ENCODE results near the gene PTCD2. TPM values are rescaled to one million over a fixed set of nuclear protein-coding genes. Genes with fewer than 3 reads are reported as not detected.
A peak's percentile ranks its signal among the peaks of the same experiment; 100 is the strongest.

PTCD2 gene
- total RNA-seq, 4 donors from 2014 or later: 1.5 to 9.5 (median 2.9) TPM

DNA sequence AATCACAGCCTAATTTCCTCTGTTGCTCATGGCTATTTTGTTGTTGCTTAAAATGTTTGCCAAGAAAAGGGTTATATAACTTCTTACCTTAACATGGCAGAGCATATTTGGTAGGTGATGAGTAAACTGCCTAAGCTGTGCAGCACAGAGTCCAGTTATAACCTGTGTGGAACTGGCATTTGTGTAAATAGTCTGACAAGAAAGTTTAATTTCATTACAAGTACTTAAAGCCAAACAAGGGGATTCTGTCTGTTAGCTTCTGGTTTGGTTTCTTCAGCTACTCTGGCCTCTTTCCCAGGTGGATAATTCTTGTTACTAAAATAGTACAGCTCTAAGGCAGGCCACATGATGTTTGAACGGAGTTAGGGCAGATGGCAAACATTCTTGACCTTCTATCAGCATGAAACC is 72.2 kb downstream of the PTCD2 start:
- no peak for DNase-seq
- H3K27ac ChIP-seq: peak overlapping the region in 3 of 4 donors; percentile 3 to 34 (median 20)
- no peaks in the 10 kb centered on the region for H3K27me3 ChIP-seq
- no peaks in the 10 kb centered on the region for H3K36me3 ChIP-seq
- peaks cover 0 to 6% (median 0%) of the 10 kb centered on the region in 4 donors for H3K4me1 ChIP-seq
- in situ Hi-C loops (cut with MboI; ENCODE audit: low pct_ligation_motif_present in 1 of 4, low pct_unique_long_range_greater_than_20kb in 1 of 4, low sequenced_read_pairs in 3 of 4): no loop called here
- TF ChIP-seq POLR2A (IDR thresholded peaks at IDR 0.05) (no peak), POLR2AphosphoS5 (IDR thresholded peaks at IDR 0.05) (no peak), EP300 (IDR thresholded peaks at IDR 0.05; ENCODE audit: low read depth) (no peak)
- TF ChIP-seq, protein P1, sequence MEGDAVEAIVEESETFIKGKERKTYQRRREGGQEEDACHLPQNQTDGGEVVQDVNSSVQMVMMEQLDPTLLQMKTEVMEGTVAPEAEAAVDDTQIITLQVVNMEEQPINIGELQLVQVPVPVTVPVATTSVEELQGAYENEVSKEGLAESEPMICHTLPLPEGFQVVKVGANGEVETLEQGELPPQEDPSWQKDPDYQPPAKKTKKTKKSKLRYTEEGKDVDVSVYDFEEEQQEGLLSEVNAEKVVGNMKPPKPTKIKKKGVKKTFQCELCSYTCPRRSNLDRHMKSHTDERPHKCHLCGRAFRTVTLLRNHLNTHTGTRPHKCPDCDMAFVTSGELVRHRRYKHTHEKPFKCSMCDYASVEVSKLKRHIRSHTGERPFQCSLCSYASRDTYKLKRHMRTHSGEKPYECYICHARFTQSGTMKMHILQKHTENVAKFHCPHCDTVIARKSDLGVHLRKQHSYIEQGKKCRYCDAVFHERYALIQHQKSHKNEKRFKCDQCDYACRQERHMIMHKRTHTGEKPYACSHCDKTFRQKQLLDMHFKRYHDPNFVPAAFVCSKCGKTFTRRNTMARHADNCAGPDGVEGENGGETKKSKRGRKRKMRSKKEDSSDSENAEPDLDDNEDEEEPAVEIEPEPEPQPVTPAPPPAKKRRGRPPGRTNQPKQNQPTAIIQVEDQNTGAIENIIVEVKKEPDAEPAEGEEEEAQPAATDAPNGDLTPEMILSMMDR (IDR thresholded peaks at IDR 0.05): no peak
- intact Hi-C loops (cut with DNase I; ENCODE audit: low total_unique reads): no loop called here
- WGBS, 2 donors (ENCODE audit: low coverage in 1 of 2): 43% methylated on average over 1 of the region's 1 CpG; no CpG with 5 or more reads in 1 of the 2 donors
- no peaks in the 10 kb centered on the region for H3K9me3 ChIP-seq
- H3K4me3 ChIP-seq: no peak overlapping the region

DNA sequence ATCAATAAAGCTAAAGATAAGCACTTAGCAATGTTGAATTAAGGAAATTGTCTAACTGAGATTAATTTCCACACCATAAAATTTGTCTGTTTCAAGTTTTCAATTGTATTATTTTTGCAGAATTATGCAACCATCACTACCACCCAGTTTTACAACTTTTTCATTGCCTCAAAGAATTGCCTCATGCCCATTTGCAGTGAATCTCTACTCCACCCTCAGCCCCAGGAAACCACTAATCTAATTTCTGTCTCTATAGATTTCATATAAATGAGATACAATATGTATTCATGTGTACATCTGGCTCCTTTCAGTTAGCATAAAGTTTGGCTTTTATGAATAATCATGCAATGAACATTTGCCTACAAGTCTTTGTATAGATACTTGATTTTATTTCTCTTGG is 72.9 kb downstream of the PTCD2 start:
- TF ChIP-seq POLR2AphosphoS5 (IDR thresholded peaks at IDR 0.05): no peak
- TF ChIP-seq, protein P1 (IDR thresholded peaks at IDR 0.05): no peak
- TF ChIP-seq POLR2A (IDR thresholded peaks at IDR 0.05): no peak
- no peak for TF ChIP-seq EP300 (IDR thresholded peaks at IDR 0.05; ENCODE audit: low read depth)
- DNase-seq: no peak
- Histone ChIP-seq H3K4me3 (no peak overlapping the region), H3K4me1 (peaks cover 0 to 6% (median 0%) of the 10 kb centered on the region in 4 donors), H3K36me3 (no peaks in the 10 kb centered on the region), H3K27ac (peak overlapping the region in 1 of 4 donors; percentile 11), H3K27me3 (no peaks in the 10 kb centered on the region), H3K9me3 (no peaks in the 10 kb centered on the region)
- intact Hi-C loops (cut with DNase I; ENCODE audit: low total_unique reads): no loop called here
- in situ Hi-C loops (cut with MboI; ENCODE audit: low pct_ligation_motif_present in 1 of 4, low pct_unique_long_range_greater_than_20kb in 1 of 4, low sequenced_read_pairs in 3 of 4): no loop called here

DNA sequence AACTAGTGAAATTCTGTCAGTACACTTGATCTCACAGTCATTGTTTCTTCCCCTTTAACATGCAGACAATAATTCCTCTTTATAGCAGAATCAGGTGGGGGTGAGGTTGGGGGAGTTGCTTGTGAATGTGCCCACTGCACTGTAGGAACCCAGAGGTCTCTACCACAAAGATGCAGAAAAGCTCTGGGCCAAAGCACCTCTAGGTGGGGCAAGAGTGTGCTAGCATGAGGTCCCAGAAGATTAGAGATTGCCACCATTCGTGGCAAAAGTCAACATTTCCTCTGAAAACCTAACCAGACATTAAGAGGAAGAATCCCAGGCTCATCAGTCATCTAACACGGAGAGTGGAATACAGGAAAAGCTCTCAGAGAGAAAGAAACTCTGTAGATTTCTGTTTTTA is 74.5 kb downstream of the PTCD2 start:
- Histone ChIP-seq H3K36me3 (no peaks in the 10 kb centered on the region), H3K27me3 (no peaks in the 10 kb centered on the region), H3K4me1 (peaks cover 0 to 6% (median 0%) of the 10 kb centered on the region in 4 donors), H3K4me3 (no peak overlapping the region), H3K27ac (no peak overlapping the region), H3K9me3 (no peaks in the 10 kb centered on the region)
- DNase-seq: peak; percentile 11
- 18 to 22% methylated on average over 2 of the region's 2 CpGs for WGBS, 2 donors (ENCODE audit: low coverage in 1 of 2)
- intact Hi-C loops (cut with DNase I; ENCODE audit: low total_unique reads): no loop called here
- TF ChIP-seq, protein P1 (IDR thresholded peaks at IDR 0.05): peak in 3 of 5 experiments; percentile 12 to 25 (median 18)
- TF ChIP-seq EP300 (IDR thresholded peaks at IDR 0.05; ENCODE audit: low read depth) (no peak), POLR2A (IDR thresholded peaks at IDR 0.05) (no peak), POLR2AphosphoS5 (IDR thresholded peaks at IDR 0.05) (no peak)
- in situ Hi-C loops (cut with MboI; ENCODE audit: low pct_ligation_motif_present in 1 of 4, low pct_unique_long_range_greater_than_20kb in 1 of 4, low sequenced_read_pairs in 3 of 4): no loop called here

DNA sequence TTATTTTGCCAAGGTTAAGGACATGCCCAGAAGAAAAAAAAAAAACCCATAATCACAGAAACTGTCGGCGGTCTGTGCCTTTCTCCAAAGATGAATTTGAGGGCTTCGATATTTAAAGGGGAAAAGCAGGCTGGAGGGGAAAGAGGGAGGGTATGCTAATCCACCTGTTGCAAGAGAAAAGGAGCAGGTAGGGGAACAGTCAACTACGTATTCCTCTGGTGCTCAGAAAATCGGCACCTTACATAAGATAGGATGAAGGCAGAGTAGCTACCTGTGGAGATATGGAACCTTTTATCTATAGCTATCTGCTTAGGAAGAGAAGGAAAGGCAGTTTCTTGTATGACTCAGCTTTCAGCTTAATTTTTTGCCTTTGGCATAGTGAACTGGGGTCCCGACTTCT is 77.7 kb downstream of the PTCD2 start:
- WGBS, 2 donors (ENCODE audit: low coverage in 1 of 2): 70 to 82% methylated on average over 5 to 6 of the region's 6 CpGs
- no peak for DNase-seq
- H3K27me3 ChIP-seq: no peaks in the 10 kb centered on the region
- no peak overlapping the region for H3K27ac ChIP-seq
- no peaks in the 10 kb centered on the region for H3K4me1 ChIP-seq
- in situ Hi-C loops (cut with MboI; ENCODE audit: low pct_ligation_motif_present in 1 of 4, low pct_unique_long_range_greater_than_20kb in 1 of 4, low sequenced_read_pairs in 3 of 4) (no loop called here), intact Hi-C loops (cut with DNase I; ENCODE audit: low total_unique reads) (no loop called here)
- no peak overlapping the region for H3K4me3 ChIP-seq
- no peak for TF ChIP-seq POLR2A (IDR thresholded peaks at IDR 0.05)
- TF ChIP-seq POLR2AphosphoS5 (IDR thresholded peaks at IDR 0.05): no peak
- TF ChIP-seq EP300 (IDR thresholded peaks at IDR 0.05; ENCODE audit: low read depth): no peak
- TF ChIP-seq, protein P1 (IDR thresholded peaks at IDR 0.05): no peak
- H3K36me3 ChIP-seq: no peaks in the 10 kb centered on the region
- H3K9me3 ChIP-seq: peaks cover 8 to 14% of the 10 kb centered on the region in 2 donors
